Glutamatergic neuron (in vitro differentiated cells): ENCODE measurements around the gene FRMD4A. TPM values are rescaled to one million over a fixed set of nuclear protein-coding genes. Genes with fewer than 3 reads are reported as not detected.

Source experiments
- DNase-seq: peaks from one replicate; pipeline ENCODE4 v3.0.0; 2022
- H3K27ac Mint-ChIP-seq: one replicate; pipeline ENCODE4 v1.8.0; 2020; ENCODE audit warnings: mild to moderate bottlenecking, mixed read lengths, inconsistent platforms; ENCODE audit not compliant: unreplicated experiment
- H3K27me3 Mint-ChIP-seq: one replicate; pipeline ENCODE4 v1.8.0; 2020; ENCODE audit warnings: mild to moderate bottlenecking, moderate library complexity, mixed read lengths, inconsistent platforms; ENCODE audit not compliant: unreplicated experiment
- H3K36me3 Mint-ChIP-seq: one replicate; pipeline ENCODE4 v1.8.0; 2020; ENCODE audit warnings: mild to moderate bottlenecking, mixed read lengths, inconsistent platforms; ENCODE audit not compliant: unreplicated experiment
- H3K4me1 Mint-ChIP-seq: one replicate; pipeline ENCODE4 v1.8.0; 2020; ENCODE audit warnings: mild to moderate bottlenecking, low read depth, mixed read lengths, inconsistent platforms; ENCODE audit not compliant: unreplicated experiment
- H3K4me3 Mint-ChIP-seq: one replicate; pipeline ENCODE4 v1.8.0; 2020; ENCODE audit warnings: mild to moderate bottlenecking, mixed read lengths, inconsistent platforms; ENCODE audit not compliant: unreplicated experiment
- H3K9me3 Mint-ChIP-seq: one replicate; pipeline ENCODE4 v1.8.0; 2020; ENCODE audit warnings: mild to moderate bottlenecking, moderate library complexity, mixed read lengths, inconsistent platforms; ENCODE audit not compliant: unreplicated experiment
- CTCF ChIP-seq: fragments of 200-600 bp; sonication (generic); IDR thresholded peaks from one replicate; pipeline ENCODE4 v1.5.0; 2021; ENCODE audit not compliant: partially characterized antibody, unreplicated experiment
- total RNA-seq: library from RNA; stranded (reverse); fragmentation: NEBNext Ultra II Directional; extraction: Animal tissue kit (Norgen Biotek cat#: 25700); gene quantifications from one replicate; pipeline ENCODE4 v1.2.1, GENCODE V29; 2021; ENCODE audit not compliant: unreplicated experiment

Gene FRMD4A
- total RNA-seq, 1 donor from 2014 or later = 70.6 TPM

GRCh38 chr10:14196113-14196512 is 134.6 kb downstream of the FRMD4A start:
- H3K27me3 Mint-ChIP-seq = peaks cover 2% of the 10 kb centered on the region
- H3K4me3 Mint-ChIP-seq = no peak overlapping the region
- no peak for DNase-seq
- H3K9me3 Mint-ChIP-seq = no peaks in the 10 kb centered on the region
- H3K36me3 Mint-ChIP-seq = no peaks in the 10 kb centered on the region
- no peak for TF ChIP-seq CTCF
- H3K4me1 Mint-ChIP-seq = no peaks in the 10 kb centered on the region
- no peak overlapping the region for H3K27ac Mint-ChIP-seq

DNA sequence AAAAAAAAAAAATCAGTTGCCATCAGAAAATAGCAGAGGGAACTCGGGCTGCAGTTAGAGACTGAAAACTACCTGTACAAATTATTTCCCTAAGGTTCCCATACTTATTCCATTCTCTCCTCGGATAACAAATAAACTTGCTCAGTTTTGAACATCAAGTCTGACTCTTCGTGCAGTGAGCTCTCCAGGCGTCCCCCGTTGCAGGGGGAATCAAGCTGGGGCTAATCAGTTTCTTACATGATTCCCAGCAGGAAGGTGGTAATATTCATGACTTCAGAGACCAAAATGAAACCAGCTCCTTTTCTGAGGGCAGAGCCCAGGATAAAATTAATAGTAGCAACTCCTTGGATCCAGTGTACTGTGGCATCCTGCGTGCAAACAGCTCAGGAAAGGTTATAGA is 135.3 kb downstream of the FRMD4A start:
- Mint-ChIP-seq H3K27me3 (peaks cover 2% of the 10 kb centered on the region), H3K4me3 (no peak overlapping the region), H3K36me3 (no peaks in the 10 kb centered on the region), H3K27ac (no peak overlapping the region), H3K9me3 (no peaks in the 10 kb centered on the region), H3K4me1 (no peaks in the 10 kb centered on the region)
- DNase-seq = no peak
- no peak for TF ChIP-seq CTCF

- Mint-ChIP-seq H3K36me3 (no peaks in the 10 kb centered on the region), H3K27me3 (no peaks in the 10 kb centered on the region), H3K9me3 (peaks cover 1% of the 10 kb centered on the region), H3K27ac (no peak overlapping the region), H3K4me3 (no peak overlapping the region), H3K4me1 (no peaks in the 10 kb centered on the region)
- no peak for TF ChIP-seq CTCF
- no peak for DNase-seq
Observed at GRCh38 chr10:14192746-14193145, 138.0 kb downstream of the FRMD4A start.

DNA sequence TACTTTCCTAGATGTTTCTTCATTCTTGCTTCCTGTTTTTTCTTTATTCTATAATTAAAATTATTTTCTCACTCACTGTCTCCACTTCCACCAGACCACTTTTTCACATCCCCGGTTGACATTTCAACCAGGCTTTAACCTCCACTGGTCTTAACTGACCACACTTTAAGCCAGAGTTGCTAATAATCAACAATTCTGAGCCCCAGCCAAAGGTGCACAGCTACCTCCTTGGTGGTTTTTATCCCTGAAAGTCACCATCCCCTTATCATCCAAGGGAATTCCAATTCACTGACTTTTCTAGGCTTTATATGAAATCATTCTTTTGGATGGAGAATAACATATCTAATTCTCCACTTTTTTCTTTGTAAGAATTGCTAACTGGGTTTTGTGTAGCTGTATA is 138.9 kb downstream of the FRMD4A start:
- no peak overlapping the region for H3K4me3 Mint-ChIP-seq
- H3K27ac Mint-ChIP-seq = no peak overlapping the region
- no peaks in the 10 kb centered on the region for H3K36me3 Mint-ChIP-seq
- no peaks in the 10 kb centered on the region for H3K27me3 Mint-ChIP-seq
- DNase-seq = no peak
- TF ChIP-seq CTCF = no peak
- no peaks in the 10 kb centered on the region for H3K4me1 Mint-ChIP-seq
- peaks cover 1% of the 10 kb centered on the region for H3K9me3 Mint-ChIP-seq

- Mint-ChIP-seq H3K27me3 (no peaks in the 10 kb centered on the region), H3K27ac (no peak overlapping the region), H3K4me1 (no peaks in the 10 kb centered on the region), H3K4me3 (no peak overlapping the region), H3K9me3 (peaks cover 1% of the 10 kb centered on the region), H3K36me3 (no peaks in the 10 kb centered on the region)
- DNase-seq = no peak
- no peak for TF ChIP-seq CTCF
Observed at GRCh38 chr10:14191407-14191806, 139.3 kb downstream of the FRMD4A start.
